ENCODE results near the gene EVI5. TPM values are rescaled to one million over a fixed set of nuclear protein-coding genes. Genes with fewer than 3 reads are reported as not detected.
A peak's percentile ranks its signal among the peaks of the same experiment; 100 is the strongest.

The EVI5 gene
- total RNA-seq (ENCODE audit: insufficient read depth, low replicate concordance), result 105 TPM

DNA sequence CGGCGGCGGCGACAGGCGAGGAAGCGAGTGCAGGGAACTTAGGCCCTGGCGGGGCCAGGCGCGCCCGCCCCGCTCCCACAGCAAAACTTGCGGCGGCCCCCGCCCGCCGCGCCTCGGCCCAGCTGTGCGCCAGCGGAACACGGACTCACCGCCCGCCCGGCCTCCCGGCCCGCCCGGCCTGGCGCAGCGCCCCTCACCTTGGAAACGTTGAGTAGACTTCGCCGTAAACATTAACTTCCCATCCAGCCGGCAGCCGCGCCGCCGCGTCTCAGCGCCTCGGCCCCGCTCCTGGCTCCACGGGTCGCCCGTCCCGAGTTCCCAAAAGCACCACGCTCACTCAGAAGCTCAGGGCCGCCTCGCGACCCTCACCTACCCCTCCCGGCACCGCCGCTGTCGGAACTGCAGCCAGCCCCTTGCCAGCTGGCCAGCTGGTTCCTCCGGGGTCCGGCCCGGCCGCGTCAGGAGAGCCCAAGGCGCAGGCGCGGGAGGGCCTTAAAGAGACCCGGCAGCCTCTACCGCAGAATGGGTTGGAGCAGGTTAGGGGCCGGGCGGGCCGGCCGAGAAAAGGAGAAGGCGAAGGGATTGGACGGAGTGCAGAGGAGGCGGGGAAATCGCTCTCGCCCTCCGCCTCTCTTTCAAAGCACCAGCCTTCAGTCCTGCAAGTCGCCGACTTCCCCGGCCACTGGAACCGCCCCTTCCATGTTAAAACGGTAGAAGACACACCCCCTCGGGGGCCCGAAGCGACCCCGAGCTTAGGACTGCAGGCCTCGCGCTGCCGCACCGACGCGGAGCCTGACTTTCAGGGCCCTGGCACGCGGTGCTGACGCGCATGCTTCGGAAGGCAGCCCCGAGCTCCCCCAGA is at the start of gene EVI5:
Gene EVI5 (minus strand): TSS at position 470 of the 862 bp plus-strand sequence. CDS start 48,562 bp downstream, outside the sequence.
- DNase-seq (ENCODE audit: low spot score), result peak; percentile 99

DNA sequence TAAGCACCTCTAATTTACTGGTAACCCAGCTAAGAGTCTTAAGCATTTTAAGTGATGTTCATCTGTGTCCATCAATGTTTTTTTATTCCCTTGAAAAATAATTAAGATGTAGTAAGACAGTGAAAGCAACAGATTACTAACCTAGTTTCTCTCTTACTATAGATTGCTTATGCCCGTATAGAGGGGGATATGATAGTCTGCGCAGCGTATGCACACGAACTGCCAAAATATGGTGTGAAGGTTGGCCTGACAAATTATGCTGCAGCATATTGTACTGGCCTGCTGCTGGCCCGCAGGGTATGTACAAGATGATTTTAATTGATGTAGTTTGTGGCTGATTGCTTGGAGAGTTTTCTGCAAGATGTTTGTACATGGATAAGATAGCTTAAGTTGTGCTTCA is 49.7 kb upstream of the EVI5 start:
- no peak for DNase-seq (ENCODE audit: low spot score)

DNA sequence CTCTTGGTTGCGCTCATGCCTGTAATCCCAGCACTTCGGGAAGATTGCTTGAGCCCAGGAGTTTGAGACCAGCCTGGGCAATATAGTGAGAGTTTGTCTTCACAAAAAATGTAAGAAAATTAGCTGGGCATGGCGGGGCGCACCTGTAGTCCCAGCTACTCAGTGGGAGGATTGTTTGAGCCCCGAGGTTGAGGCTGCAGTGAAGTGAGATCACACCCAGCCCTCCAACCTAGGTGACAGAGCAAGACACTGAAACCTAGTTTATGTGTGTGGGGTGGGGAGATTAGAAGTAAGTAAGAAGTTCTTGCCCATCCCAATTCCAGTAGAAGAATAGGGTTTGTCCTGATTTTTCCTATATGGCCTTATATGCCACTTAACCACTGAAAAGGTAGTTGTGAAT is 48.9 kb upstream of the EVI5 start:
- no peak for DNase-seq (ENCODE audit: low spot score)

DNA sequence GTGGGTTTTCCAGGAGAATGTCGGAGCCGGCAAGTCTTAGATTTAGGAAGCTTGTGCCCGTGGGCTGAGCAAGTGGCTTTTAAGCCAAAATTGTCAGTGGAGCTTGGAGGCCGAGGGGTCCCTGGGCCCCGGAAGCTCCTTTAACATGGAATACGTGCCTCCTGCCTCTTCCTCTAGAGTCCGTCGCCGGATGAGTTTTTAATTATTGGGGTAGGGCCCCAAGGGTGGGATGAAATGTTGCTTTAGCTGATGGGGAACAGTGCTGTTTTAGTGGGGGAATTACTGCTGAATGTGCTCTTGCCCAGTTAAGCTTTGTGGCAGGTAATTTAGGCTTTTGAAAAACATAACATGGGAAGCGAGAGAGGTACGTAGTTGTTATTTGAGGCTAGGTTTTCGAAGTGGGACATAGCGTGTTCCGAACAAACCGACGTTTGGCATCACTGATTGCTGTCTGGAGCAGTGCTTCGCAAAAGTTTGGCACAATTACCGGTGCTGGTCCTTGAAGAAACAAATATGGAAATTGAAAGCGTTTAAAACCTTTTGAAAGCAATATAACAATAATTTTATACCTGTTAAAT is 47.7 kb upstream of the EVI5 start:
- no peak for DNase-seq (ENCODE audit: low spot score)

DNA sequence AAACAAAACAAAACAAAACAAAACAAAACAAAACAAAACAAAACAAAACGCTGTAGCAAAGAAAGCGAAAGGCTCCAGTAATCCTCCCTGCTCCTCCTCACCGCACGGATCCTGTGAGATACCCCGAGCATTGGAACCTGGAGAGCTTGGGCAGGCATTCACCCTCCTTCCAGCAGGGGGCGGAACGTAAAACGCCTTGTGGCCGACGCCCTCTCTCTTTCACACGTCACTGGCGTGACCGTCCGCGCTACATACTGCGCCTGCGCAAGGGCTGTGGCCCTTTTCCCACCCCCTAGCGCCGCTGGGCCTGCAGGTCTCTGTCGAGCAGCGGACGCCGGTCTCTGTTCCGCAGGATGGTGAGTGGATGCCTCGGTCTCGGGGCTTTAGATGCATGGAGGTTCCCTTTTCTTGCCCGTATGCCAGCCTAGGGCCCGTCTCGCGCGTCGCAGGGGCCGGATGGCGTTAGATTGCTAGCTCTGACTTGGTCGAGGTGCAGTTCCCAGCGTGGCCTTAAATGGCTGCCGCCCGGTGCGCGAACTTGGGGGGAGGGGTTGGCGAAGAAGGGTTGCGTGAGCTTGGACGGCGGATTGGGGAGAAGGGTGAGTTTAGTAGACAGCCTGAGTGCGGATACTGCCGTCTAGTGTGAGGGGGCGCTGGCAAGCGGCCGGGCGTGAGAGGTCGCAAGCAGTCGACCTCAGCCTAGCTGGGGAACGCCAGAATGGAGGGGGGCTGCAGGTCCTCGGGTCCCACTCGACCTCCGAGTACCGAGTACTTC is 47.0 kb upstream of the EVI5 start, which contains the start of gene RPL5:
Gene RPL5 (plus strand): TSS at position 279 of the 775 bp plus-strand sequence. CDS start 75 bp downstream, at position 354.
- peak; percentile 99 for DNase-seq (ENCODE audit: low spot score)

DNA sequence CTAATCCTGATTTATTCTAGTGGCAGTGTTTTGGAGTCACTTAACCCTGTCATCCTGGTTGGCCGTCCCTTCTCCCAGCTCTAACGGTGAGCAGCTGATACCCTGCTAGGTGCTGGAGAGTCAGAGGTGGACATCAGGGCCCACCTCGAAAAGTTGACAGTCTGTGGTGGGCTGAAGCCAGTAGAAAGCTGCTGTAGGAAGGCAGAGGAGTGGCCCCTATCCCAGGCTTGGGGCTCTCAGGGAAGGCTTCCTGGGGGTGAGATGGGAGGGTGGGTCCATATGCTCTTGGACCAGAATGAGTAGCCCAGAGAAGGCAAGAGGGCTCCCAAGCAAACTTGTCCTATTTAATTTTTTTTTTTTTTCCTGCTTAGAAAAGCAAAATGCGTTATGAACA is 46.5 kb upstream of the EVI5 start:
- no peak for DNase-seq (ENCODE audit: low spot score)

DNA sequence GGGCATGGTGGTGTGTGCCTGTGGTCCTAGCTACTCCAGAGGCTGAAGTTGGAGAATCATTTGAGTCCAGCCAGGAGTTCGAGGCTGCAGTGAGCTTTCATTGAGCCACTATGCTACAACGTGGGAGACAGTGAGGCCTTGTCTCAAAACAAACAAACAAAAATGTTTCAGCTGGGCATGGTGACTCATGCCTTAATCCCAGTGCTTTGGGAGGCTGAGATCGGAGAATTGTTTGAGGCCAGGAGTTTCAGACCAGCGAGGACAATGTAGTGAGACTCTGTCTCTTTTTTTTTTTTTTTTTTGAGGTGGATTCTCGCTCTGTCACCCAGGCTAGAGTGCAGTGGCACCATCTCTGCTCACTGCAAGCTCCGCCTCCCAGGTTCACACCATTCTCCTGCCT is 41.9 kb upstream of the EVI5 start:
- DNase-seq (ENCODE audit: low spot score), result no peak

DNA sequence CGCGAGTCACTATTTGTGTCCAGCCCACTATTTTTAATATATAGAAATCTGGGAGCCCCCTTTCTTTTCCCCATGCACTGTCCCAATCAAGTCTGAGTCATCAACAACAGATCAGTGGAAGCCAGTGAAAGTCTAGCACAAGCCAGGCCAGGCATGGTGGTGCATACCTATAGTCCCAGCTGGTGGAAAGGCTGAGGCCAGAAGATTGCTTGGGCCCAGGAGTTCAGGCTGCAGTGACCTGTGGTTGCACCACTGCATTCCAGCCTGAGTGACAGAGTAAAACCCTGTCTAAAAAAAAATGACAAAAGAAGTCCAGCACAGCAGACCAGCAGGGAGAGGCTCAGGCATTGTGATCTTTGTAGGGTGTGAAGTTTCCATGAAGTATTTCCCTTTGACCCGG is 38.0 kb upstream of the EVI5 start:
- no peak for DNase-seq (ENCODE audit: low spot score)

DNA sequence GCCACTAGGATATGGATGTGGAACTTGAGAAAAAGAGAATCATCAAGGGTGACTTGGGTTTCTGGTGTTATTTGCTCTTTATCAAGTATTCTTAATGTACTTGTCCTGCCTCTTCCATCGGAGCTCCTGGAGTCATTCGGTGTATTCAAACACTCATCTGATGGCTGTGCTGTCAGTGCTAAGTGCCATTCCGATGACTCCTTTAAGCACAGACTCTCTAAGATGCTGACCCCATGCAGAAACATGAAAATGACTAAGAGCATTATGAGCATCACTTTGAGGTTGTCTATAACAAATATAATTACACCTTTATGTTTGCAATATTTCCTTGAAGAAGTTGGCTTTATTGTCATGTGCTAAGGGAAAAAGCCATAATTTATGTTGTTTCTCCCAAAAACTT is 35.6 kb upstream of the EVI5 start:
- DNase-seq (ENCODE audit: low spot score), result no peak

DNA sequence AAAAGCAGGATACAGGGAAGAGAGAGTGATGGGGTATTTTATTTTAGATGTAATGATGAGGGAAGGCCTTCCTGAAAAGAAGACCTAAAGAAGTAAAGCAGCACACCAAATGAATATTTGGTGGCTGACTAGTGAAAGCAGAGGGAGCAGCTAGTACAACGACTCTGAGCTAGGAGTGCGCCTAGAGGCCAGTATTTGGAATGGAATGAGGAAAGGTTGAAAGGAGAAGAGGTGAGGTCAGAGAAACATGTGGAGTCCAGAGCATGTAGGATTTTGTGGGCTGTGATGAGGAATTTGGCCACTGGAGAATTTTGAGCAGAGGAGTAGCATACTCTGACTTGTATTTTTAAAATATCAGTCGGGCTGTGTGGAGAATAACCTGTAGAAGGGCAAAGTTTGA is 35.1 kb upstream of the EVI5 start:
- DNase-seq (ENCODE audit: low spot score), result no peak

DNA sequence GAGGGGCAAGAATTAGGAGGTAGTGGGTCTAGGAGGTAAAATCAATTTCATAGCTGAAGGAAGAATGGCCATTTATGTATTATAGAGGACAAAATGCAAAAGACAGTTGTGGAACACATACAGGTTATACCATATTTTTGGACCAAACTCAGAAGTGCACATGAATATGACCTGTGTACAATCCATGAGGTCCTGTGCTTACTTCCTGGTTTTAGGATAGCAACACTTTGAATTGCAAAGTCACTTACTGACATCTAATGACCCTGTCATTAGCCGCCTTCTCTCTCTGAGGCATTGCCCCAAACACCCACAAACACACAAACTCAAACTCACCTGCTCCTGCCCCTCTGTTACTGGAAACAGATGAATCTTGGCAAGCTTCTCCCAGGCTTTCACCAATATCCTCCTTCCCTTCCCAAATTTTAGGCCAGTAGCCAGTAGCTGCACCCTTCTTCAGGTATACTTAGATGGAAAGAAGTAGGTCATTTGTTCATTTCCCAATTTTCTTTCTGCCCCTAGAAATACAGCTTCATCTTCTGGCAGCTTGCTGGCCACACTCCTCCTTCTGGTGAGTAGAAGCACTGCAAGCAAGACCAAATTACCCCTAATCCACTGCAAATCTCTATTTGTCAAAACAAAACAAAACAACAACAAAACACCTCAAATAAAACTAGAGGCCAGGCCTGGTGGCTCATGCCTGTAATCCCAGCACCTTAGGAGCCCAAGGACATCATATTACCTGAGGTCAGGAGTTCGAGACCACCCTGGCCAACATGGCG is 33.3 kb upstream of the EVI5 start:
- no peak for DNase-seq (ENCODE audit: low spot score)

DNA sequence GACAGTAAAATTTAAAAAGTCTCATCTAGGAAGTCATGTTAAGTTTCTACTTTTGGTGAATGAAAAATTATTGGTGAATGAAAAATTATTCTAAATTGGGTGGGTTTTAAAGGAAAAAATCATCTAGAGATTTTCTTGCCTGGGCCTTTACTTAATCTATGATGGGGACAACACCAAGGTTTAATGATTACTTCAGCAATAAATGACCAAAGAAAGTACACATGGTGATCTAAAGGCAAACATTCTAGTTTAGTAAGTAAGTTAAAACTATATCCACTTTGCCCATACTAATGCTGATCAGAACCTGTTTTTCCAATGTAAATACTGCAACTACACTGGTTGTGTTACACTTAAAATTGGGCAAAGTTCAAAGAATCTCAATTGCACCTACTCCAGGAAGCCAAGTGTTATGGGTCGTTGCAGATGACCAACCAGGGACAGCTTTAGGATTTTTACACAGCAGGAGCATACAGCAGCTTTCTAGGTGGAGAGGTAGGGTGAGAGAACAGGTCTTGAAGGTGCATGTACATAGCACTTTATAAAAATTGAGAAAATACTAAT is 32.3 kb upstream of the EVI5 start:
- no peak for DNase-seq (ENCODE audit: low spot score)

DNA sequence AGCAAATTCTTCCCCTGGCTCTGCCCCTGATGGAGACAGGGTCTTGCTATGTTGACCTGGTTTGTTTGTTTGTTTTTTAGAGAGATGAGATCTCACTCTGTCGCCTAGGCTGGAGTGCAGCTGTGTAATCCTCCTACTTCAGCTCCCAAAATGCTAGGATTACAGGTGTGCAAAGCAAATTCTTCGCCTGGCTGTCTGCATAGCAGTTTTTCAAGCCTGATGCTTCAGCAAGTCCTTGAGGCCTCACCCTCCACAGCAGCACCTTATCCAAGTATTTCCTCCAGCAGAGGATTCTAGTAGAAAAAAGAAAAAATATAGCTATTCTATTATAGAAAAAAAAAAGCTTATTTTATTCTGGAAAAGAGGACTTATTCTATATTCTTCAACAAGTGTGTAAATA is 31.8 kb upstream of the EVI5 start:
- DNase-seq (ENCODE audit: low spot score), result no peak

DNA sequence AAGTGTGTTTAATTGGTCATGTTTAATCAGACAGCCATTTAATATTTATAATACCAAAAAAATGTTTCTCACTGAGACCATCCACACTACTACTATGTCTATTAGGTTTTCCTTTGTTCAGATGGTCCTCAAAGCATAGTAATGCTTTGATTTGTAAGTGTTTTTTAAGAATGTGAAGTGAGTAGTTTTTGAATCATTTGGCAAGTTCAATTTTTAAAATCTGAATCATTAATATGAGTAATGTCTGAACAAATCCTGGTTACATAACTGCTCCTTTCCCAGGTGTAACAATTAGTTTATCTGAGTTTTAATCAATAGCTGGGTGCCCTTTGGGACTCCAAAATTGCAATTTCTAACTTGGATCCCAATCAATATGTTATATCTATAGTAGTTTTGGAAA is 23.5 kb upstream of the EVI5 start:
- no peak for DNase-seq (ENCODE audit: low spot score)

DNA sequence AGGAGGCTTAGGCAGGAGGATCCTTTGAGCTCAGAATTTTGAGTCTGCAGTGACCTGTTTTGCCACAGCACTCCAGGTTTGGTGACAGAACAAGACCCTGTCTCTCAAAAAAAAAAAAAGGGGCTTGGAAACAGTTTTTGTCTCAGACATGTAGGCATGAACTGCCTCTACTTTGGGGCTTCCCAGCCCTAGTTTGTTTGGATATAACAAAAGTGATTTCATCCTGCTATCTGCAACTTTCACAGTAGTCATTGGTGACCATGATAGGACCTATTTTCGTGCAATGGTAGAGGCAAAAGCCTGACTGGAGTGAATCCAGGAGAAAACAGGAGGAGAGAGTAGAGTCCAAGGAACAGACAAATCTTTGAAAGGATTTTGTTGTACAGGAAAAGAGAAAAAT is 20.3 kb upstream of the EVI5 start:
- no peak for DNase-seq (ENCODE audit: low spot score)

DNA sequence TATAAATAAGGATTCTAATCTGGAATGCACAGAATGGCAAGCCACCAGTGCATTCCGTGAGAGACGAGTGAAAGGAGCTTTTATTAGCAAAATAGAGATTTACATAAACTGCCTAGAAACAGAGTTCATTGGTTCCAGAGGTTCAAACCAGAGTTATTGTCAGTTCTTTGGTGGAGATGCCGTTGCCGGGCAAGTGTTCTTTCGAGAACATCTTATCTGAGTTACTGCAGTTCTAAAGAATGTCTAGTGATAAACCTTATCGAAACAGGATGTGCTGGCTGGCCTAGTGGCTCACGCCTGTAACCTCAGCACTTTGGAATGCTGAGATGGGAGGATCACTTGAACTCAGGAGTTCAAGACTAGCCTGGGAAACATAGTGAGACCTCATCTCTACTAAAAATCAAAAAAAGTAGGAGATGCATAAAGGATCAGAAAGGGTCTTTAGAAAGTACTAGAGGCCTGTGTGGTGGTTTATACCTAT is 19.9 kb upstream of the EVI5 start:
- peak; percentile 95 for DNase-seq (ENCODE audit: low spot score)

DNA sequence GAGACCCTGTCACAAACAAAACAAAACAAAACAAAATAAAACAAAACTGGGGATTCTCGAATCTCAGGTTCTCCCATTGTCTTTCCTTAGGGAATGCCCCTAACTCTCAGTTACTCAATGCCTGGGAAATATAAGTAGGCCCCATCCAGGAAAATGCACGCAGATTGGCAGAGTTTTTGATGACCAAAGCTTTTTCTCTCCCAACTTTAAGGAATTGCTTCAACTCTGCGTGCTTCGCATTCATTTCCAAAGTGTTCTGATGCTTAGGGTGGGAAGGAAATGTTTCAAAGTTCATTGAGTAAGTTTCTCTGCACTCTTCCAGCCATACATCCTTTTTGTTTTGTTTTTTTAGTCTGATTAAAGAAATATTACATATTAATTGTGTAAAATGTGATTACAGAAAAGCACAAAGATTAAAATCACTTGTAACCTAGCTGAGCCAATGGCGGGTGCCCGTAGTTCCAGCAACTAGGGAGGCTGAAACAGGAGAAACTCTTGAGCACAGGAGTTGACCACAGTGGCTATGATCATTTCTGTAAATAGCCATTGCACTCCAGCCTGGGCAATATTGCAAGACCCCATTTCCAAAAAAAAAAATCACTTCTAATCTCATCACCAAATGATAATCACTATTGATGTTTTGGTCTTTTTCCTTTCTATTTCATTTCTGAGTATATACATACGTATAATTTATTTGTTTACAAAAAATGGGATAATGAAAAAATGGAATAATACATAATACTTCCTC is 18.4 kb upstream of the EVI5 start:
- no peak for DNase-seq (ENCODE audit: low spot score)

DNA sequence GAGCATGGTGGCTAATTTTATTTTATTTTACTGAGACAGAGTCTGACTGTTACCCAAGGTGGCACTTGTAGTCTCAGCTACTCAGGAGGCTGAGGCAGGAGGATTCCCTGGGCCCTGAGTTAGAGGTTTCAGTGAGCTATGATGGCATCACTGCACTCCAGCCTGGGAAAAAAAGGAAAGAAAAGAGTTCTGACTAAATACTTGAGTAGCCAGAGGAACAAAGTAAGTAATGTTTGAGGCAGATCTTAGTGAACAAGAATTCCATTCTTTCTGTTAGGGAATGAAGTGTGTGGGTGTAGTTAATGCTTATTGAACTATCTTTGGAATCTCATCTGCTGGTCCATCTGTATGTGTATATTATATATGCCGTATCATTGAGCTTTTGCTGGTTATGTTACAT is 13.1 kb upstream of the EVI5 start:
- DNase-seq (ENCODE audit: low spot score), result no peak

DNA sequence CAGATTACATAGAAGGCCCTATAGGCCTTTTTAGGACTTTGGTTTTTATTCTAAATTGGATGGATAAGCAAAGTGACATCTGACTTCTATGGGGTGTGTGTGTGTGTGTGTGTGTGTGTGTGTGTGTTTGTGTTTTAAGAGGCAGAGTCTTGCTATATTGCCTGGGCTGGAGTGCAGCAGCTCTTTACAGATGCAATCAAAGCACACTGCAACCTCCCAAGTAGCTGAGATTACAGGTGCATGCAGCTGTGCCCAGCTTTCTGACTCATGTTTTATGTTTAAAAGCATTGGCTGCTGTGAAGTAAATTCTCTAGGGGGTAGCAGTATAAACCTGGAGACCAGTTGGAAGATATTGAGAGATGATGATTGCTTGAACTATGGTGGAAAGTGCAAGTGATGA is 12.4 kb upstream of the EVI5 start:
- no peak for DNase-seq (ENCODE audit: low spot score)

DNA sequence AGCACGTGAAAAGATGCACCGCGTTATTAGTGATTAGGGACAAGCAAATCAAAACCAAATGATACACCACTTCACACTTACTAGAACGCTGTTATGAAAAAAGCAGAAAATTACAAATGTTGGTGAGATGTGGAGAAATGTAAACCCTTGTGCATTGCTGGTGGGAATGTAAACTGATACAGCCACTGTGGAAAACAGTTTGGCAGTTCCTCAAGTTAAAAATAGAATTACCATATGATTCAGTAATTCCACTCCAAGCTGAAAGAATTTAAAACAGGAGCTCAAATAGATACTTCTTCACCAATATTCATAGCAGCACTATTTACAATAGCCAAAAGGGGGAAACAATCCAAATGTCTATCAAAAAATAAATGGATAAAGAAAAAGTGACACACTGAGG is 10.3 kb upstream of the EVI5 start:
- no peak for DNase-seq (ENCODE audit: low spot score)
